K562 (cell line): ENCODE results near the gene SLC17A9.

Experiments used
- CREB1 ChIP-seq, 2 experiments: sonication (generic) in 1 of 2; formaldehyde crosslinking in 1 of 2; IDR thresholded peaks; 2 replicates each; pipeline versions ENCODE4 v1.6.1 to v1.8.0; 2012 to 2022; ENCODE audit warnings: inconsistent platforms in 1 of 2, mild to moderate bottlenecking in 1 of 2, missing genetic modification reagents in 1 of 2, moderate library complexity in 1 of 2
- GABPA ChIP-seq: fragments of 200-800 bp; sonication (Bioruptor generic); conservative IDR thresholded peaks from 2 replicates; pipeline ENCODE4 v1.6.1; 2016; ENCODE audit warnings: low read depth, missing genetic modification characterization, missing compliant biosample characterization
- ZBTB34 ChIP-seq: fragments of 250-450 bp; sonication (Bioruptor Pico); IDR thresholded peaks from 2 replicates; pipeline ENCODE4 v1.8.0; 2021; ENCODE audit warnings: mild to moderate bottlenecking, moderate library complexity
- TF ChIP-seq, protein P1 (sequence below), 3 experiments: IDR thresholded peaks in 2 of 3; conservative IDR thresholded peaks in 1 of 3; 2 replicates each; pipeline ENCODE4 v1.5.1; 2011 to 2012; ENCODE audit warnings: low read length in 3 of 3, mild to moderate bottlenecking in 3 of 3, control low read depth in 2 of 3, improper control_type of control experiment in 1 of 3, inconsistent platforms in 1 of 3, low read depth in 1 of 3, mixed read lengths in 1 of 3, moderate library complexity in 1 of 3; ENCODE audit not compliant: insufficient read depth in 2 of 3

DNA sequence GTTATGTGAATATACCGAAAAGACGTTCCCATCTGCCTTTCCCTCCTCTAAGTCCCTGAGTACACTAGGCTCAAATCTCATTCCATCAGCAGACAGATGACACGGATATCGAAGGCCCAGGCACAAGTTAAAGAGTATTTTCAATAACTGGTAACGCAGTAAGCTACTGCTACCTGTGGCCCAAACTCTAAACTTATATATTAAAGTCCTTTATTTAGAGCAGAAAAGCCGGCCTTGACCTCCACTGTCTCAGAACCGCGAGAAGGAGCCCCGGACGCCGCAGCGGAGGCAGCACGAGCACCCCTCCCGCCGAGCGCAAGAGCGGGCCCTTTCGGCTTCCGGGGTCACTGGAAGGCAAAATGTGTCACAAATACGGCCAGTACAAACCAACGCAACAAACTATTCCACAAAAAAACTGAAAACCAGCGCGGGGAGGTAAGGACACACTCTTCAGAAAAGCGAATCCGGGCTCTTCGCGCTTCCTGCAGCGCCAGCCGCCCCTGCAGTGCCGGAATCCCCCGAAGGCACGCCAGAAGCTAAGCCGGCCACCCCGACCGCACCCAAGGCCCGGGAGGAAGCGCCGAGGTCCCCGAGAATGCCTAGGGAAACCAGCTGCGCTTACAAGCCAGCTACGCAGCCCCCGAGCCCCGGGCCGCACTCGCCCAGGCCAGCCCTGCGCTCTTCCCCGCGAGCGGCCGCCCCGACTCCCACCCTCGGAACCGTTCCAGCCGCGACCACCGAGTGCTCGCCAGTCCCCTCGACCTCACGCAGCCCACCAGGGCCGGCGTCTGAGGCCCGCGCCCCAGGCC lies 26.9 kb upstream of the SLC17A9 start:
- TF ChIP-seq CREB1 (IDR thresholded peaks at IDR 0.05) (no peak), CREB1 (CRISPR knock-in tag; IDR thresholded peaks at IDR 0.05) (no peak), GABPA (tag) (0 out of 2 replicates have a peak, but pooled peaks have one; percentile 9), ZBTB34 (CRISPR knock-in tag) (no peak)
- TF ChIP-seq, protein P1, sequence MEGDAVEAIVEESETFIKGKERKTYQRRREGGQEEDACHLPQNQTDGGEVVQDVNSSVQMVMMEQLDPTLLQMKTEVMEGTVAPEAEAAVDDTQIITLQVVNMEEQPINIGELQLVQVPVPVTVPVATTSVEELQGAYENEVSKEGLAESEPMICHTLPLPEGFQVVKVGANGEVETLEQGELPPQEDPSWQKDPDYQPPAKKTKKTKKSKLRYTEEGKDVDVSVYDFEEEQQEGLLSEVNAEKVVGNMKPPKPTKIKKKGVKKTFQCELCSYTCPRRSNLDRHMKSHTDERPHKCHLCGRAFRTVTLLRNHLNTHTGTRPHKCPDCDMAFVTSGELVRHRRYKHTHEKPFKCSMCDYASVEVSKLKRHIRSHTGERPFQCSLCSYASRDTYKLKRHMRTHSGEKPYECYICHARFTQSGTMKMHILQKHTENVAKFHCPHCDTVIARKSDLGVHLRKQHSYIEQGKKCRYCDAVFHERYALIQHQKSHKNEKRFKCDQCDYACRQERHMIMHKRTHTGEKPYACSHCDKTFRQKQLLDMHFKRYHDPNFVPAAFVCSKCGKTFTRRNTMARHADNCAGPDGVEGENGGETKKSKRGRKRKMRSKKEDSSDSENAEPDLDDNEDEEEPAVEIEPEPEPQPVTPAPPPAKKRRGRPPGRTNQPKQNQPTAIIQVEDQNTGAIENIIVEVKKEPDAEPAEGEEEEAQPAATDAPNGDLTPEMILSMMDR (IDR thresholded peaks at IDR 0.05 in 2 of 3, conservative IDR thresholded peaks at IDR 0.05 in 1 of 3; ENCODE audit: insufficient read depth in 2 of 3, low read depth in 1 of 3, low read length in 3 of 3) = no peak
